Endothelial cell of umbilical vein (primary cell): ENCODE measurements around the gene KRTAP17-1. TPM values are rescaled to one million over a fixed set of nuclear protein-coding genes. Genes with fewer than 3 reads are reported as not detected.

Source experiments
- BruUV-seq: library from RNA; stranded (reverse); fragments of 400-500 nt; replicated peaks from 2 replicates; lab custom pipeline; 2021; lab: Mats Ljungman, UMichigan
- CTCF ChIA-PET: fragments of 300-600, 350-600 bp; sonication (Branson Sonifier 250); formaldehyde crosslinking; loops from one replicate; lab custom pipeline; 2021; ENCODE audit warnings: antibody characterized with exemption, inconsistent platforms; lab: Charles Lee
- POLR2A ChIA-PET: fragments of 300-600, 350-600 bp; sonication (Branson Sonifier 250); formaldehyde crosslinking; loops from one replicate; lab custom pipeline; 2021; ENCODE audit warnings: antibody characterized with exemption, inconsistent platforms; lab: Charles Lee
- DNase-seq: peaks from one replicate; pipeline ENCODE4 v3.0.0-alpha.2; 2011; ENCODE audit warnings: low read depth, low spot score
- FAIRE-seq: peaks from 2 replicates; lab custom pipeline; 2011; peaks lifted over from hg19 to GRCh38; lab: Jason Lieb, UNC
- H2AFZ ChIP-seq: 2 replicates; pipeline ENCODE4 v1.6.0; 2012; ENCODE audit warnings: low read depth, low read length, control low read depth, inconsistent platforms
- H3K27ac ChIP-seq: 2 replicates; pipeline ENCODE4 v1.5.1; 2011; ENCODE audit warnings: low read depth, mild to moderate bottlenecking, control low read depth, low read length, moderate library complexity; ENCODE audit not compliant: insufficient read depth
- H3K27me3 ChIP-seq, 2 experiments: 2 replicates each; pipeline versions ENCODE4 v1.6.0 to v1.6.1; 2011; ENCODE audit warnings: low read length in 2 of 2, mixed read lengths in 1 of 2; ENCODE audit not compliant: control insufficient read depth in 2 of 2, insufficient read depth in 2 of 2
- H3K36me3 ChIP-seq, 2 experiments: 2 replicates in 1 of 2; 3 replicates in 1 of 2; pipeline ENCODE4 v1.5.1; 2011; ENCODE audit warnings: low read length in 2 of 2, mild to moderate bottlenecking in 1 of 2, moderate library complexity in 1 of 2; ENCODE audit not compliant: control insufficient read depth in 2 of 2, insufficient read depth in 2 of 2; ENCODE audit errors: extremely low read depth in 1 of 2
- H3K4me1 ChIP-seq: 3 replicates; pipeline ENCODE4 v1.5.1; 2011; ENCODE audit warnings: mild to moderate bottlenecking, low read length; ENCODE audit not compliant: control insufficient read depth, insufficient read depth; ENCODE audit errors: extremely low read depth
- H3K4me2 ChIP-seq: 2 replicates; pipeline ENCODE4 v1.6.1; 2011; ENCODE audit warnings: low read length, control low read depth, mixed read lengths; ENCODE audit not compliant: insufficient read depth
- H3K4me3 ChIP-seq, 3 experiments: fragments of 200-600 bp in 1 of 3; sonication (generic), shearing (Covaris generic) in 1 of 3; replicated peaks in 1 of 3; 2 replicates each; pipeline ENCODE4 v1.5.1; 2011 to 2016; ENCODE audit warnings: control low read depth in 3 of 3, low read length in 3 of 3, mild to moderate bottlenecking in 2 of 3, inconsistent platforms in 1 of 3, low read depth in 1 of 3, moderate library complexity in 1 of 3; ENCODE audit not compliant: insufficient read depth in 1 of 3
- H3K79me2 ChIP-seq: 2 replicates; pipeline ENCODE4 v1.6.0; 2012; ENCODE audit warnings: low read length, inconsistent platforms; ENCODE audit not compliant: control insufficient read depth, insufficient read depth
- H3K9ac ChIP-seq: replicated peaks from 2 replicates; pipeline ENCODE3; 2011; ENCODE audit warnings: low read length, control low read depth; ENCODE audit not compliant: insufficient read depth; ENCODE audit errors: extremely low read depth
- H3K9me1 ChIP-seq: replicated peaks from 3 replicates; pipeline ENCODE4 v1.6.0; 2011; ENCODE audit warnings: mild to moderate bottlenecking, low read length; ENCODE audit not compliant: control insufficient read depth, insufficient read depth; ENCODE audit errors: extremely low read depth
- H3K9me3 ChIP-seq: replicated peaks from 2 replicates; pipeline ENCODE4 v1.5.1; 2012; ENCODE audit warnings: low read length, inconsistent platforms; ENCODE audit not compliant: control insufficient read depth, insufficient read depth
- H4K20me1 ChIP-seq: replicated peaks from 2 replicates; pipeline ENCODE3; 2011; ENCODE audit warnings: mild to moderate bottlenecking, low read length; ENCODE audit not compliant: control insufficient read depth, insufficient read depth; ENCODE audit errors: extremely low read depth
- CTCF ChIP-seq, 2 donors: IDR thresholded peaks; 1 replicate in 1 of 2; 2 replicates in 1 of 2; pipeline ENCODE4 v1.5.1; 2011; ENCODE audit warnings: low read length in 2 of 2, mild to moderate bottlenecking in 2 of 2, moderate library complexity in 2 of 2, control low read depth in 1 of 2, inconsistent platforms in 1 of 2, low read depth in 1 of 2; ENCODE audit not compliant: insufficient read depth in 1 of 2; ENCODE audit errors: extremely low read depth in 1 of 2
- GATA2 ChIP-seq: IDR thresholded peaks from 2 replicates; pipeline ENCODE4 v1.7.0; 2011; ENCODE audit warnings: low read depth, mild to moderate bottlenecking, moderate library complexity, mixed read lengths, low read length; ENCODE audit not compliant: insufficient read length, insufficient read depth
- MYC ChIP-seq: IDR thresholded peaks from one replicate; pipeline ENCODE4 v1.6.1; 2011; ENCODE audit warnings: mild to moderate bottlenecking, low read depth, low read length
- POLR2A ChIP-seq: IDR thresholded peaks from 2 replicates; pipeline ENCODE4 v1.6.1; 2012; ENCODE audit warnings: low read depth, mild to moderate bottlenecking, control low read depth, low read length
- dilution Hi-C: fragments of 300-500 bp; cut with MboI; formaldehyde crosslinking; loops from one replicate; pipeline ENCODE4 v1.15.0; 2019; ENCODE audit warnings: low sequenced_read_pairs; ENCODE audit not compliant: extremely low pct_ligation_motif_present
- intact Hi-C: fragments of 100-400 bp; cut with micrococcal nuclease; formaldehyde crosslinking; loops from one replicate; pipeline ENCODE4 v1.10.0; 2022
- polyA plus RNA-seq, 4 experiments: library from polyadenylated mRNA; depleted of rRNA in 3 of 4; stranded (reverse) in 3 of 4; unstranded in 1 of 4; fragments of >200 nt; gene quantifications; 2 replicates each; pipeline versions ENCODE4 v1.2.1 to v1.2.3, GENCODE V29; 2011 to 2012; ENCODE audit warnings: missing spikeins in 1 of 4
- total RNA-seq: library from RNA; stranded (reverse); gene quantifications from 2 replicates; pipeline ENCODE4 v1.2.3, GENCODE V29; 2021

The KRTAP17-1 gene
- total and polyA plus RNA-seq, 2 donors (not counting 3 experiments of a cell fraction or from before 2014, with no cell fraction given) = not detected

GRCh38 chr17:41267711-41268110, 47.8 kb downstream of the KRTAP17-1 start:
- dilution Hi-C loops = no loop called here
- FAIRE-seq = no peak

More at GRCh38 chr17:41267711-41268110, 47.8 kb downstream of the KRTAP17-1 start:
- TF ChIP-seq MYC (no peak), GATA2 (no peak), CTCF (IDR thresholded peaks at IDR 0.05; ENCODE audit: extremely low read depth in 1 of 2, insufficient read depth in 1 of 2, low read depth in 1 of 2, low read length in 2 of 2) (no peak), POLR2A (no peak)
- Histone ChIP-seq H3K79me2 (no peaks in the 10 kb centered on the region), H3K27ac (no peak overlapping the region), H3K27me3 (no peaks in the 10 kb centered on the region), H3K36me3 (no peaks in the 10 kb centered on the region), H2AFZ (no peak overlapping the region), H3K4me2 (no peak overlapping the region), H3K4me3 (no peak overlapping the region), H3K9ac (no peak overlapping the region), H4K20me1 (no peaks in the 10 kb centered on the region), H3K9me1 (no peaks in the 10 kb centered on the region), H3K4me1 (no peaks in the 10 kb centered on the region), H3K9me3 (no peaks in the 10 kb centered on the region)
- no peak for DNase-seq
- ChIA-PET CTCF (no interaction called here), POLR2A (no interaction called here)
- BruUV-seq = no TSS peak
- intact Hi-C loops = no loop called here
